Raji (cell line): ENCODE results near the gene NRL.

Source experiments
- POLR2A ChIP-seq: IDR thresholded peaks from 2 replicates; pipeline ENCODE4 v1.6.1; 2011; ENCODE audit warnings: low read depth, low read length, control low read depth; ENCODE audit not compliant: insufficient read depth

NRL gene

DNA sequence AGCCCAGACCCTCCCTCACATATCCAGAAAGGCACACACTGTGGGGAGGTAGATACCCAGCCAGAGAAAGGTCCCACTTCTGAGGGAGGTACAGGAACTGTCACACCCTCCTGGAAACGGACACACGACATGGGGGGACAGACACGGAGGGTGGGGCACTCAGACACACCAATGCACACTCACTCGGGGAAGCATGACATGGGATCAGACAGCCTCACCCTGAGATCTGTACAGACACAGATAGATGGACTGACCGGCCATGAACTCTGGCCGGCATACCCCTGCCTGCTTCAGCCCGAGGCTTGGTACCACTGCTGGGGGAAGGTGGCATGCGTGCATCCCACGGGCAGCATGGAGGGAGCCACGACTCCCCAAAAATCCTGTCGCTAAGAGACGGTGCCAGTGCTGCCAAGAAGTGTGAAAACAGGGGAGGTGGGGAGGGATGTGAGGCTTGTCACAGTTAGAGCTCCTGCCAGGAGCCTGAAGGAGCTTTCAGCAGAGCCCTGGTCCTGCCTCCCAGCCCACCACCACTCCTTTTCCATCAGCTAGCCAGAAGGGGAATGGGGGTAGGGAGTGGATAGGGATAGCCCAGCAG, 42.8 kb downstream of the NRL start:
- no peak for TF ChIP-seq POLR2A

- no peak for TF ChIP-seq POLR2A
These were observed 43.5 kb downstream of the NRL start, which contains the start of gene CPNE6 for GRCh38 chr14:24071144-24071697. CPNE6 (plus strand) TSS chr14:24071562; CDS start chr14:24072937, 1,375 bp downstream.

- no peak for TF ChIP-seq POLR2A
These were observed 44.2 kb downstream of the NRL start for GRCh38 chr14:24070285-24071143.

- no peak for TF ChIP-seq POLR2A
These were observed 45.4 kb downstream of the NRL start for GRCh38 chr14:24069411-24069735.

GRCh38 chr14:24068711-24069410, 45.9 kb downstream of the NRL start:
- no peak for TF ChIP-seq POLR2A

- TF ChIP-seq POLR2A, result no peak
These were observed 47.3 kb downstream of the NRL start for GRCh38 chr14:24067133-24068082.

DNA sequence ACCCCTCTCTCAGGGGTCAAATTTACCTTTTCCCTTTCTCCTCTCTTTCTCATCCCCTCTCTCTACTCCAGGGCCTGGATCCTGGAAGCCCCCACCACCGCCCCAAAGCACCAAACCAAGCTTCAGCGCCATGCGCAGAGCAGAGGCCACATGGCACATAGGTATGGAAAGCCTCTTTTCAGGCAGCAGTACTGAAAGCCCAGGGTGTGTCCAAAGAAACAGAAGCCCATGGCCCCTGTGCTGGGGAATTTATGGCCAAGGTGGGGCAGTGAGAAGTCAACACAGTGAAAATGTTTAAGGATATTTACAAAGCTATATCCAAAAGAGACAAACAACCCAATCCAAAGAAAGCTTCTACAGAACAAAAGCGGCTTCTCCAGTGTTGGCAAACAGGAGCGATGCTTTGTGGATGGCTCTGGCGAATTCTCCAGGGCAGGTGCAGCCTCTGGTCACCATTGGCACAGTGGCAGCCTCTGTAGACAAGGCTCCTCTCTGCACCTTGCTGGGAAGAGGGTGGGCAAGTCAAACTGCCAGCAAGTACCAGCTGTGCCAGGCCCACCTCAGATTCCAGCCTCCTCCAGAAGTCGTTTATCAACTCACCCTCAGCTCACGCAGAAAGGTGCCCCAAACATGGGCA, 48.1 kb downstream of the NRL start:
- no peak for TF ChIP-seq POLR2A

DNA sequence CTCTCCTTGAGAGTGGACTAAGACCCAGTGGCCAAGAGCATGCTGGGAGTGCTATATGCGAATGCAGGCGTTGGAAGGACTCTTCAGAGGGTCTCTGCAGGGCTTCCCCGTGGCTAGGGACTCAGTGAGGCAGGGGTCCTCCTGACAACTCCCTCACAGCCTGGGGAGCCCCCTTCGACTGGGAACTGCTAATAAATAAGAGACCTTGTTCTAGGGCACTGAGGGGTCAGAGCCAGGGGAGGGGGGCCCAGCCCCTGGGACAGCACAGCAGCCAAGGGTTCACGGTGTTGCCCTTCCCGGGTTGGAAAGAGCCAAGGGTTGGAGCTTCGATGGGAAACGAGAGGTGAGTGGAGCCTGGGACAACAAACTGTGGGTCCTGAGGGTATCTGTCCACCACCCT, 49.3 kb downstream of the NRL start:
- TF ChIP-seq POLR2A, result no peak

DNA sequence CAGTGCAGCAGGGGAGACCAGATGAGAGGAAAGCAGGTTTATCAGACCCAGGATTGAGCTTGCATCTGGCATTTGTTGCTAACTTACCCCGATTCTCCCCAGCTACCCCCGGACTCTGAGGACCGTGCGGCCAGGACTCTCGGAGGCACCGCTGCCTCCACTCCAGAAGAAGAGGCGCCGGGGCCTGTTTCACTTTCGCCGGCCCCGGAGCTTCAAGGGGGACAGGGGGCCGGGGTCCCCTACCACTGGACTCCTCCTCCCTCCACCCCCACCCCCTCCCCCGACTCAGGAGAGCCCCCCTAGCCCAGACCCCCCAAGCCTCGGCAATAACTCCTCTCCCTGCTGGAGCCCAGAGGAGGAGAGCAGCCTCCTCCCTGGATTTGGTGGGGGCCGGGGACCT, 49.9 kb downstream of the NRL start:
- no peak for TF ChIP-seq POLR2A

DNA sequence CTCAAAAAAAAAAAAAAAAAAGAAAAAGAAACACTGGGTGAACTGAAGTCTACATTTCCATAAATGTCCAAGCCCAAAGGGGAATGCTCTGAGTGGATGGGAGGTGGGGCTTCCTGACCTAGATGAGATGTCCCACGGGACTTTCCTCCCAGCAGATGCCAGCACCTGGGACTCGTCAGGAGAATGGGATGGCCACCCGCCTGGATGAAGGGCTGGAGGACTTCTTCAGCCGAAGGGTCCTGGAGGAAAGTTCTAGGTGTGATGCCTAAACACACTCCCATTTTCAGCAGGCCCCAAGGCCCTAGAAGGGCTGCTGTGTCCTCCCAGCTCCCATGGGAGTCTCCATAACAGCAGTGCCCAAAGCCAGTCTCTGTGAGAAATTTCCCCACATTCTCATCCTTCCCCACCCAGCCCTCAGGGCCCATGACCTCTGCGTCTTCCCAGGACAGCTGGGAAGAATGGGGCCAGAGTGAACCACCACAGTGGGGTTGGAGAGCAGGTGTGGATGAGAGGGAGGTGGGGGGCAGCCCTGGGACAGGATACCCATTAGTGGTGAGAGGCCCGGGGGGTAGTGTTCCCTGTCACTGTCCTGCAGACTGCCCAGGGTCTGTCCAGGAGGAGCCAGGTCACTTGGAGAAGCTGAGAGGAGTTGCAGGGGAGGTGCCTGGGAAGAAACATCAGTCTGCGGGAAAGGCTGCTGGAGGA, 50.5 kb downstream of the NRL start:
- TF ChIP-seq POLR2A, result no peak

DNA sequence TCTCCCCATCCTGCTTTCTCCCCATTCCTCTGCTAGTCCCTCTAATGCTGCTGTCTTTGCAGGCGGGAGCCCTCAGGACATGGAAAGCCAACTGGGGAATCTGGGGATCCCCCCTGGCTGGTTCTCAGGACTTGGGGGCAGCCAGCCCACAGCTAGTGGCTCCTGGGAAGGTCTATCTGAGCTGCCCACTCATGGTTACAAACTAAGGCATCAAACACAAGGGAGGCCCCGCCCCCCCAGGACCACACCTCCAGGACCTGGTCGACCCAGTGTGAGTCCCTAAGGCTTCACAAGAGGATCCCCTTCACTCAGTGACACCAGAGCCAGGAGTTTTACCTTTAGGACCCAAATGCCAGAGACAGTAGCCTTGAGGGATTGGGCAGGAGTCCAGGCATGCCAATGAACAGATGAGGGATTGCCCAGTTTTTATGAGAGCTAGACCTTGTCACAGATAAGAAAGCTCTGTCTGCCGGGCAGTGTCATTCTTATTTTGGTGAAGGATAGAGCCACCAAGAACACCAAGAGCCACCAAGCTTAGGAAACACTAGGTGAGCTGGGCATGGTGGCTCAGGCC, 51.4 kb downstream of the NRL start:
- no peak for TF ChIP-seq POLR2A

DNA sequence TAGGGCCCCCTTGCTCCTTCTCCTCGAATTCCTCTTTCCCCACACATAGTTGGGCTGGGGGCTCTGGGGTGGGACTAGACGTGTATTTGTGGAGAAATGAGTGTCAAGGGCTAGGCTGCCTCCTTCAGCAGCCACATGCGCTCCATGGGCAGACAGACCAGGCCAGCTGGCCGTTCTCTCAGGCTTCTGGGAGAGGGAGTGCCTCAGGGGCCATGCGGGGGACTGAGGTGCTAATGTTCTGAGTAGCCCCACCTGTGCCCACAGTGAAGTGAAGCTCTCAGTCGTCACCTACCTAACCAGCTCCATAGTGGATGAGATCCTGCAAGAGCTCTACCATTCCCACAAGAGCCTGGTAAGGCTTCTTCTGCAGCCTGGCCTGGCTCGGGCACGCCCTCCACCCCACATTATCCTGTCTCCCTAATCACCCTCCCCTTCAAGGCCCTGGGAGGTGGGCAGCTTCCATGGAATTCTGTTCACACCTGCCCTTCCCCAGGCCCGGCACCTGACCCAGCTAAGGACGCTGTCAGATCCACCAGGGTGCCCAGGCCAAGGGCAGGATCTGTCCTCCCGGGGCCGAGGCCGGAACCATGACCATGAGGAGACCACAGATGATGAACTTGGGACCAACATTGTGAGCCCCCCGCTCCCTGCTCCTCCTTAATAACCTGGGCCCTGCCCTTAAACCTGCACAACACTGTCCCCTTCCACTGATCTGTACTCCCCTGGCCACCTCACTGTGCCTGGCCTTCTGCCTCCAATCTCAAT, 52.4 kb downstream of the NRL start:
- TF ChIP-seq POLR2A, result no peak
